LoVo (cell line): ENCODE results near the gene CFAP300.

ENCODE experiments used
- DNase-seq: peaks from one replicate; pipeline ENCODE4 v3.0.0-alpha.2; 2016; ENCODE audit warnings: low spot score

Gene CFAP300

DNA sequence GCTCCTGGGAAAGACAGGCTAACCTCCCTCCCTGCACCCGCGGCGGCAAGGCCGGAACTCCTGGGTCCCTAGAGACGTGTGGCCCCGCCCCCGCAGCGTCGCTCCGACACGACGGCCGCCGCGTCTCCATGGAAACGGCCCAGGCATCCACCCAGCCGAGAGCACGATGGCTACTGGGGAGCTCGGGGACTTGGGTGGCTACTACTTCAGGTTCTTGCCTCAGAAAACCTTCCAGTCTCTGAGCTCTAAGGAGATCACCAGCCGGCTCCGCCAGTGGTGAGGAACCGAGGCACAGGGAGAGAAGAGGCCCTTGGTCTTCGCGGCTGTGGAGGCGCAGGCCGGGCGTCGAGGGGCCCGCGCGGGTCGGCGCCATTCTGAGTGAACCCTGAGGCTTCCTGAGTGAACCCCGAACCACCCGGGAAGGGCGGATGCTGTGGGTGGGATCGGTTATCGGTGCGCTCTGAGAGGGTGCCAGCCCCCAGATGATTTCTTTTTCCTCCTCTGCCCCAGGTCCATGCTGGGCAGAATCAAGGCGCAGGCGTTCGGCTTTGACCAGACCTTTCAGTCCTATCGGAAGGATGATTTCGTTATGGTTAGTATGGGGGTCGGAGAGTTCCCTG is at the start of gene CFAP300:
TSS of gene CFAP300 (plus strand) at position 133 of the 620 bp plus-strand sequence. CDS start at position 167, 34 bp downstream.
- DNase-seq = peak; percentile 65

DNA sequence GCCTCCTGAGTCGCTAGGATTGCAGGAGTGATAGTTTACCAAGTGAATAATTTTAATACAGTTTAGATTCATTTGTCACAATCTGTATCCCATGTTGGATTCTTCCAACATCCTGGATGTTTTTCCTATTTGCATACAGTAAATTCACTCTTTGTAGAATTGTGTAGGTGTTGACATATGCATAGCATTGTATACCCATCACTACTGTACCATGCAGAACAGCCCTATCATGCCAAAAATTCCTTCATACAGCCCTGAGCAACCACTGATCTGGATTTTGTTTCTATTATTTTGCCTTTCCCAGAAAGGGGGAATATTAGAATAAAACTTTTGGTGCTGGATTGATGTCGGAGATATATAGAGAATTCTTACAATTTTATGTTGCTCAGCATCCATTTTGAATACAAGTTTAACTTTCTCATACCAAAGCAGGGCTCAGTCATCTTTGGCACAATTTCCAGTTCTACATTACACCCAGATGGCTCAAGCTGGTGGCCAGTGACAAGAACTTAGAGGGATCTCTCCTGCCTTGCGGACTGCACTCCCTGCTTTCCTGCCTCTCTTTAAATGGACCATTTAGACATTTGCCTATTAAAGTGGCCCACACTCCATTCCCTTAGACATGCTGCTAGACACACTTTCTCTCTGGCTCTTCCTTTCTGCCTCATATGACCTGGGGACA is 45.4 kb upstream of the CFAP300 start:
- DNase-seq = no peak

- DNase-seq = no peak
Observed at GRCh38 chr11:102004220-102004619, 43.0 kb upstream of the CFAP300 start.

DNA sequence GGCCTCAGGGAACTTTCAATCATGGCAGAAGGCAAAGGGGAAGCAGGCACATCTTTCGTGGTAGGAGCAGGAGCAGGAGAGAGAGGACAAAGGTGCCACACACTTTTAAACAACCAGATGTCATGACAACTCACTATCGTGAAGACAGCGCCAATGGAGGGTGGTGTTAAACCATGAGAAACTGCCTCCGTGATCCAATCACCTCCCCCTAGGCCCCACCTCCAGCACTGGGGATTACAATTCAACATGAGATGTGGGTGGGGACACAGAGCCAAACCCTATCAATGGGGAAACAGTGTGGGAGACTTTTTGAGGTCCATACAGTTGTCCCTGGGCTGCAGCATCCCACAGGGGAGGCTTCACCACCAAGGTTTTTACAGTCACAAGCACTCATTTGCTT is 41.9 kb upstream of the CFAP300 start:
- no peak for DNase-seq

DNA sequence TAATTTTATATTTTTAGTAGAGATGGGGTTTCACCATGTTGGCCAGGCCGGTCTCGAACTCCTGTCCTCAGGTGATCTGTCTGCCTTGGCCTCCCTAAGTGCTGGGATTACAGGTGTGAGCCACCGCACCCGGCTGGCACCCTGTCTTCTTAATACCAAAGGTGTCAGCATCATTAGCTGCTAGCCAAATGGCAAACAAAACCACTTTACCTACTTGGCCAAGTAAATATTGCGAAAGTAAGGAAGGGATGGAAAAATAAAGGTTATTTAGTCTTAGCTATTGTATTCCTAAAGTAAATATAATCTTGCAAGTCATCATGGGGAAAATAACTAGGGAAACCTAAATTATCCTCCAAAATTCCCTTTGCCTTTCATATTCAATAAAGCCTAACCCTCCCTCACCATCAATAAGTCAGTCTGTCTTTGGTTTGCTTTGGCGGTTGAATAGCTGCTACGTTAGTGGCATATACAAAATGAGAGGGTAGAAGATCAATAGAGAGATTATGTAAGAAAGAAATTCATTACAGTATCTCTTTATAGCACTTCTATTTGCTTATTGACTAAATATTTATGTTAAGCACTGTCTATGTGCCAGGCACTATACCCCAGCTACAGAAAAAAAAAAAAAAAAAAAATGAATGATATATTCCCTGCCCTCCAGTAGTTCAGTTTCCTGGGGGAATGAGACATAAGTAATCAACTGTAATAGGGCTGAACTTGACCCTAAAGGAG is 40.2 kb upstream of the CFAP300 start:
- DNase-seq = peak; percentile 10

- peak; percentile 77 for DNase-seq
Observed at GRCh38 chr11:102007567-102008437, 39.4 kb upstream of the CFAP300 start.

DNA sequence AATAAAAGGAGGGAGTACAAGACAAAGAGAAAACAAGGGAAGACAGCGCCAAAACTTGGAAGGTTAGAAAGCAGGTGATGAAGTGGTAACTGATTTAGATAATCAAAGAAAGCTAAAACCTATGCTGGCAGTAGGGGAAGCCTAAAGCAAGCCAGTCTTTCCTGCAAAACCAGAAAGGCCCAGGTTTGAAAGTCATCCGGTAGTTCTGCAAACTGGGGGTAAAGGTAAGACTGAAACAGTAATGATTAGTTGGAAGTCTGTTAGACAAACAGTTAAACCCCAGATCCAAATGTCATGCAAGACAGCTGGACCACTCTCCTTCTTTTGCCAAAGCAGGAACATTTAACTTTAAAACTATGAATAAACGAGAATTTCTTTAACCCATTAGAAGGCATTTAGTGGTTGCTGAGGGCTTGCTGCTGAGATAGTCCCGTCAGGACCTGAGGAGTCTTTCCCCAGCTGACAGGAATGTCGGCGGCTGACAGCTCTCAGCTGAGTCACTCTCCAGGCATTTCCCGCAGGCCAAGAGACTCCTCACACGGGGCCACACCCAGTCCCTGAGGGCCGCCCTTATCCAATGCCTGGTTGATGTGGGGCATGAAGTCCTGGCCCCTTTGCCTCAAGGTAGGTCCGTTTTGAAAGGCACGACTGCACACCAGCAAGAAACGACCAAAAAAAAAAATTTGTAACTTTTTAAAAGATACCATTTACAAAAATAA is 36.3 kb upstream of the CFAP300 start:
- peak; percentile 90 for DNase-seq

GRCh38 chr11:102012946-102013345 is 34.3 kb upstream of the CFAP300 start:
- DNase-seq = no peak

- no peak for DNase-seq
Observed at GRCh38 chr11:102014756-102015155, 32.5 kb upstream of the CFAP300 start.

- DNase-seq = no peak
Observed at GRCh38 chr11:102017026-102017425, 30.2 kb upstream of the CFAP300 start.

DNA sequence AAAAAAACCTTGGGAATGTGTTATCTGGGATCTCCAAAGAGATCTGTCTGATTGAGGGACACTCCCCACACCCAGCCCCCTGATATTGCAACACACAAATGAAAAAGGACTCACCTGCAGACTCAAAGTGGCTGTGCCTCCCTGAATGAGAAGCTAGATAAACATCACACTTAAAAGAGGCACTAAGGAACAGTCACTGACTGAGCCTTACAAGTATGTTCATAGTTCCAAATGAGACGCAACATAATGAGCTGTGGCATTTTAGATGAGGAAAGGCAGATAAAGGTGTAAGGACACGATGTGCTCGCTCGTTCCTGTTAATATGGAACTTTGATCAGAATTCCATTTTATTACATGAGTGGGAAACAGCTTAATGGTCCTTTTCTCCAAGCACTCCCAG is 21.0 kb upstream of the CFAP300 start:
- no peak for DNase-seq

DNA sequence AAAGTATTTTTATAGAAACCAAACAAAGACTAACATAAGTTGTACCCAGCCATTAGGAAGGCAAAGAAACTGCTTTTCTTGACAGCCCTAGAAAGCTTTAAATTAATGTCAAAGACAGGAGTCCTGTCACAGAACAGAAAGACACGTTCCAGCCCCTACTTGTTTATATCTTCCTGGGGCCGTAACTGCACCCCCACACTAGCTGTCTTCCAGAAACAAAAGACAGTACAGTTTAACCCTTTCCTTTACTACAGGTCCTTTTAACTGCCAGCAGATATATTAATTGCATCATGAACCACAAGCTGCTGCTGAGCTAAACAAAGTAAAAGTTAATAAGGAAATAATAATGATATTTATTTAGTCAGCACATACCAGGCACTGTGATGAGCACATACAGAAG is 20.3 kb upstream of the CFAP300 start:
- no peak for DNase-seq

DNA sequence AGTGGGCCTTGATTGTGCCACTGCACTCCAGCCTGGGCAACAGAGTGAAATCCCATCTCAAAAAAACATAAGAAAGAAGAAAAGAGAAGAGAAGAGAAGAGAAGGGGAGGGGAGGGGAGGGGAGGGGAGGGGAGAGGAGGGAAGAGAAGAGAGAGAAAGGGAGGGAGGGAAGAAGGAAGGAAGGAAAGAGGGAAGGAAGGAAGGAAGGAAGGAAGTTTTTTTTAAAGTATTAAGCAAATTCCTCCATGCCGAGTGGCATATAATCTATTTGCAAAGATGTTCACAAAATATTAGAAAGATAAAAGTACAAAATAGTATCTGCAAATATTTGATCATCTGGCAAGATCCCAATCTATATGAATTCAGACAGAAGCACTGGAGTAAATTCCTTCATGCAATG is 10.5 kb upstream of the CFAP300 start:
- no peak for DNase-seq

DNA sequence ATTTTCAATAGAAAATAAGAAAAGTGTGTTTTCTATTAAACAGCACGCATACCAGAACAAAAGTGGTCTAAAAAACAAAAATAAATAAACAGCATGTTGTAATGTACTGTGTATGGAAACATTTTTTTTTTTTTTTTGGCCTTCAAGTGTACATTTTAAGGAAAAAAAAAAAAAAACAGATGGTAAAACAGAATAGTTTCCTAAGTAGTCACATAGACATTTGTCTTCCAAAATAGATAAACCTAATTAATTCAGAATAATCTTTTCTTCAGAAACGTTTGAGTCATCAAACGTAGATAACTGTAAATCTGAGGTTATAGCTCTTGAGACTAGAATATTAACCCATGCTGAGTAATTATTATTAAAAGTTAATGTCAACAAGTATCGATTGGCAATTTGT is 396 bp upstream of the CFAP300 start:
- DNase-seq = no peak

- DNase-seq = no peak
Observed at GRCh38 chr11:102050927-102051575, 3.8 kb downstream of the CFAP300 start.

- no peak for DNase-seq
Observed at GRCh38 chr11:102061276-102061675, 14.0 kb downstream of the CFAP300 start.

GRCh38 chr11:102062106-102062505 is 14.9 kb downstream of the CFAP300 start:
- DNase-seq = no peak

DNA sequence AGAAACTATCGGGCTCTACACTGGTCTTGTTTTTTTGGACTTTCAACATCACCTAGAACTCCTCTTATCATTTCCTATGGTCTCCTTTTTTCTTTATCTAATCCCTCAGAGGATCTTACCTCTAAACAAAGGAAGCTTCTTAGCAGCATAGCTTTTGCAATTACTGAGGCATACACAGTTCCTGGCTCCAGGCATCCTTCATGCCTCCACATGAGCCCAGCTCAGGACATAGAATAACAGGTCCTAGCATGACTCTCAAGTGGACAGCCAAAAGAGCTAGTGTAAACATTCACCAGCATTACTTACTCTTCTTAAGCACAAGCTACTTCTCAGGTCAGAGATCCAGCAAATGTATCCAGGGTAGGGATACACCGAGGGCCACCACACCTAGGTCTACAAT is 17.1 kb downstream of the CFAP300 start:
- DNase-seq = no peak

DNA sequence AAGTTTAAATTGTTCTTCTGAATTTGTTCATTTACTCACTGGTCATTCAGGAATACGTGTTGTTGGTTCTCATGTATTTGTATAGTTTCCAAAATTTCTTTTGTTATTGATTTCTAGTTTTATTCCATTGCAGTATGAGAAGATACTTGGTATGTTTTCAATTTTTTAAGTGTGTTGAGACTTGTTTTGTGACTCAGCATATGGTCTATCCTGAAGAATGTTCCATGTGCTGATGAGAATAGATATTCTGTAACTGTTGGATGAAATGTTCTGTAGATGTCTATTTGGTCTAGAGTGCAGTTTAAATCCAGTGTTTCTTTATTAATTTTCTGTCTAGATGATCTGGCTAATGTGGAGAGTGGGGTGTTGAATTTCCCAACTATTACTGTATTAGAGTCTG is 23.5 kb downstream of the CFAP300 start:
- no peak for DNase-seq

DNA sequence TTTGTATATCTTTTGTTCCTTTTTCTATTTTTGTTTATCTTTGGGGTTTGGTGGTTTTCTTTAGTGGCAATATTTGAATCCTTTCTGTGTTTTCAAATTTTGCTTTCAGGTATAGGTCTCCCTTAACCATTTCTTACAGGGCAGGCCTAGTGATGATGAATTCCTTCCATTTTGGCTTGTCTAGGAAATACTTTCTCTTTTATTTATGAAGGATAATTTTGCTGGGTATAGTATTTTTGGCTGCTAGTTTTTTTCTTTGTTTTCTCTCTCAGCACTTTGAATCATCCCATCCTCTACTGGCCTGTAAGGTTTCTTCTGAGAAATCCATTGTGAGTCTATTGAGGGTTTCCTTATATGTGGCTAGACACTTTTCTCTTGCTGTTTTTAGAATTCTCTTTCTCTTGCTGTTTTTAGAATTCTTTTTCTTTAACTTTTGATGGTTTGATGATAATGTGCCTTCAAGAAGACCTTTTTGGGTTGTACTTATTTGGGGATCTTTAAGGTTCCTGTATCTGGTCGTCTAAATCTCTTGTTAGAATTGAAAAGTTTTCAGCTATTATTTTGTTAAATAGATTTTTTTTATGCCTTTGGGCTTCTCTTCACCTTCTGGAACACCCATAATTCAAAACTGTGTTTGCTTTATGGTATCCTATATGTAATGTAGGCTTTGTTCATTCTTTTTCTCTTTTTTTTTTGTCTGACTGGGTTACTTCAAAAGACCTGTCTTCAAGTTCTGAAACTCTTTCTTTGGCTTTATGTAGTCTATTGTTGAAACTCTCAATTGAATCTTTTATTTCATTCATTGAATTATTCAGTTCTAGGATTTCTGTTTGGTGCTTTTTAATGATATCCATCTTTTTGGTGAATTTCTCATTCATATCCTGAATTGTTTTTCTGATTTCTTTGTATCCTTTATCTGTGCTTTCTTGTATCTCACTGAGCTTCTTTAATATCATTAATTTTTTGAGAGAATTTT is 24.5 kb downstream of the CFAP300 start:
- no peak for DNase-seq
